Naive thymus-derived CD4-positive, alpha-beta T cell (primary cell): ENCODE data around the gene PLA2G15. TPM values are rescaled to one million over a fixed set of nuclear protein-coding genes. Genes with fewer than 3 reads are reported as not detected.

ENCODE experiments used
- ATAC-seq: fragments of 150-1000 bp; cut with Tn5 transposase; 2 replicates; pipeline ENCODE4 v1.10.0; 2021; ENCODE audit warnings: mild to moderate bottlenecking, moderate library complexity
- CTCF ChIA-PET: fragments of 350-600 bp; sonication (Branson Sonifier 250); formaldehyde crosslinking; loops from one replicate; lab custom pipeline; 2021; ENCODE audit warnings: antibody characterized with exemption; lab: Charles Lee
- POLR2A ChIA-PET: fragments of 350-600 bp; sonication (Branson Sonifier 250); formaldehyde crosslinking; loops from one replicate; lab custom pipeline; 2021; ENCODE audit warnings: antibody characterized with exemption, inconsistent platforms; lab: Charles Lee
- DNase-seq, 9 donors: peaks; one replicate each; pipeline versions ENCODE4 v3.0.0 to v3.0.0-alpha.2; 2020 to 2022; ENCODE audit warnings: mixed read lengths in 1 of 9
- H3K27ac ChIP-seq: one replicate; pipeline ENCODE4 v1.7.0; 2013; ENCODE audit warnings: mild to moderate bottlenecking, low read depth, low read length, moderate library complexity
- H3K27me3 ChIP-seq, 2 donors: one replicate each; pipeline ENCODE4 v1.7.0; 2013; ENCODE audit warnings: low read length in 2 of 2, mild to moderate bottlenecking in 2 of 2, moderate library complexity in 2 of 2; ENCODE audit not compliant: control insufficient read depth in 2 of 2, insufficient read depth in 2 of 2
- H3K36me3 ChIP-seq, 3 experiments: 1 replicate in 2 of 3; 2 replicates in 1 of 3; pipeline ENCODE4 v1.7.0; 2013; ENCODE audit warnings: low read length in 3 of 3, mild to moderate bottlenecking in 3 of 3, moderate library complexity in 1 of 3; ENCODE audit not compliant: insufficient read depth in 3 of 3, control insufficient read depth in 2 of 3
- H3K4me1 ChIP-seq, 2 donors: one replicate each; pipeline ENCODE4 v1.7.0; 2013; ENCODE audit warnings: low read length in 2 of 2, mild to moderate bottlenecking in 2 of 2, moderate library complexity in 1 of 2; ENCODE audit not compliant: control insufficient read depth in 2 of 2, insufficient read depth in 2 of 2
- H3K4me3 ChIP-seq: 2 replicates; pipeline ENCODE4 v1.7.0; 2013; ENCODE audit warnings: mild to moderate bottlenecking, low read length
- H3K9me3 ChIP-seq, 3 experiments: 1 replicate in 2 of 3; 2 replicates in 1 of 3; pipeline ENCODE4 v1.7.0; 2013; ENCODE audit warnings: low read length in 3 of 3; ENCODE audit not compliant: control insufficient read depth in 2 of 3
- H3K27ac Mint-ChIP-seq, 9 donors: one replicate each; pipeline ENCODE4 v1.8.0; 2020 to 2022; ENCODE audit warnings: mixed read lengths in 9 of 9, mild to moderate bottlenecking in 8 of 9, moderate library complexity in 5 of 9, inconsistent platforms in 2 of 9
- H3K27me3 Mint-ChIP-seq, 5 donors: one replicate each; pipeline ENCODE4 v1.8.0; 2021 to 2022; ENCODE audit warnings: mixed read lengths in 5 of 5, mild to moderate bottlenecking in 1 of 5
- H3K36me3 Mint-ChIP-seq, 5 donors: one replicate each; pipeline ENCODE4 v1.8.0; 2020 to 2022; ENCODE audit warnings: mixed read lengths in 5 of 5, mild to moderate bottlenecking in 3 of 5, inconsistent platforms in 1 of 5
- H3K4me1 Mint-ChIP-seq, 7 donors: one replicate each; pipeline ENCODE4 v1.8.0; 2020 to 2022; ENCODE audit warnings: mixed read lengths in 7 of 7, mild to moderate bottlenecking in 3 of 7, inconsistent platforms in 1 of 7
- H3K4me3 Mint-ChIP-seq, 10 donors: one replicate each; pipeline ENCODE4 v1.8.0; 2020 to 2022; ENCODE audit warnings: mild to moderate bottlenecking in 10 of 10, mixed read lengths in 10 of 10, moderate library complexity in 6 of 10, inconsistent platforms in 2 of 10
- H3K9me3 Mint-ChIP-seq, 11 donors: one replicate each; pipeline ENCODE4 v1.8.0; 2020 to 2022; ENCODE audit warnings: mixed read lengths in 11 of 11, mild to moderate bottlenecking in 4 of 11, inconsistent platforms in 1 of 11, moderate library complexity in 1 of 11
- intact Hi-C, 2 donors: fragments of 100-400 bp; cut with micrococcal nuclease; formaldehyde crosslinking; loops; one replicate each; pipeline ENCODE4 v1.15.1; 2023
- polyA plus RNA-seq, 2 donors: library from polyadenylated mRNA; unstranded; fragments of 300-500 nt; fragmentation: Illumina TruSeq; gene quantifications; one replicate each; pipeline ENCODE4 v1.2.3, GENCODE V29; 2021
- total RNA-seq, 6 experiments: library from RNA in 5 of 6; stranded (reverse) in 5 of 6; gene quantifications; 1 replicate in 5 of 6; 2 replicates in 1 of 6; pipeline ENCODE4 v1.2.3 and lab custom pipeline; 2021 to 2026

Gene PLA2G15
- total and polyA plus RNA-seq, 7 experiments from 2014 or later = 6.8 to 16.8 (median 9.9) TPM

- DNase-seq (no peak), ATAC-seq (no peak)
- Mint-ChIP-seq H3K9me3 (peaks cover 0 to 3% (median 0%) of the 10 kb centered on the region in 11 donors), H3K4me1 (peaks cover 26 to 43% (median 35%) of the 10 kb centered on the region in 7 donors), H3K4me3 (peak overlapping the region in 1 of 10 donors; percentile 1), H3K27ac (peak overlapping the region in 7 of 9 donors; percentile 23 to 81 (median 52)), H3K36me3 (peaks cover 0 to 6% (median 4%) of the 10 kb centered on the region in 5 donors), H3K27me3 (peaks cover 0 to 13% (median 0%) of the 10 kb centered on the region in 5 donors)
- ChIA-PET POLR2A (no interaction called here), CTCF (interaction anchor here (0.6 to 0.7 kb wide), 3 partner anchors 44 to 115 kb away, joined by 3 to 4 read pairs (median 3); no protein-coding TSS in a partner anchor)
- H3K4me1 ChIP-seq = peaks cover 6 to 16% of the 10 kb centered on the region in 2 donors
- H3K36me3 ChIP-seq = peaks cover 0 to 20% (median 0%) of the 10 kb centered on the region in 3 experiments
- no peak overlapping the region for H3K4me3 ChIP-seq
- H3K27me3 ChIP-seq = no peaks in the 10 kb centered on the region
- H3K27ac ChIP-seq = peak overlapping the region; percentile 11
- intact Hi-C loops = loop anchor here in 1 of 2 donors (10.0 kb wide), 1 partner anchor 569 kb away; the partner anchor contains the start of genes ACD, C16orf86, ENKD1 and PARD6A
- H3K9me3 ChIP-seq = no peaks in the 10 kb centered on the region
Measured at GRCh38 chr16:68233835-68234187, 11.4 kb upstream of the PLA2G15 start.

GRCh38 chr16:68234188-68235107, 10.7 kb upstream of the PLA2G15 start:
- H3K27me3 Mint-ChIP-seq = peaks cover 0 to 13% (median 0%) of the 10 kb centered on the region in 5 donors
- H3K36me3 Mint-ChIP-seq = peaks cover 0 to 2% (median under 1%) of the 10 kb centered on the region in 5 donors
- peak overlapping the region in 9 of 10 donors; percentile 24 to 93 (median 54) for H3K4me3 Mint-ChIP-seq
- ATAC-seq (no peak), DNase-seq (peak in 1 of 9 donors; percentile 26)
- Histone ChIP-seq H3K9me3 (no peaks in the 10 kb centered on the region), H3K27ac (peak overlapping the region; percentile 11), H3K4me3 (no peak overlapping the region), H3K36me3 (peaks cover 0 to 20% (median 0%) of the 10 kb centered on the region in 3 experiments), H3K4me1 (peaks cover 6 to 10% of the 10 kb centered on the region in 2 donors), H3K27me3 (no peaks in the 10 kb centered on the region)
- peaks cover 0 to 5% (median 0%) of the 10 kb centered on the region in 11 donors for H3K9me3 Mint-ChIP-seq
- H3K27ac Mint-ChIP-seq = peak overlapping the region; percentile 9 to 84 (median 79)
- intact Hi-C loops = loop anchor here (5.0 to 10.0 kb wide), 4 partner anchors 288 to 570 kb away; partner anchors contain the start of genes ACD (in 1 of the 2), C16orf86 (in 1 of the 2), ENKD1 (in 1 of the 2) and PARD6A (in 1 of the 2)
- peaks cover 26 to 40% (median 32%) of the 10 kb centered on the region in 7 donors for H3K4me1 Mint-ChIP-seq
- POLR2A ChIA-PET = interaction anchor here (0.8 kb wide), 1 partner anchor 18 kb away, joined by 4 read pairs; no protein-coding TSS in a partner anchor
- CTCF ChIA-PET = interaction anchor here (0.6 to 1.0 kb wide), 4 partner anchors 45 to 231 kb away, joined by 3 to 4 read pairs (median 3); no protein-coding TSS in a partner anchor

GRCh38 chr16:68235108-68235886, 9.9 kb upstream of the PLA2G15 start:
- intact Hi-C loops = loop anchor here (5.0 to 10.0 kb wide), 4 partner anchors 287 to 570 kb away; partner anchors contain the start of genes ACD (in 1 of the 2), C16orf86 (in 1 of the 2), ENKD1 (in 1 of the 2) and PARD6A (in 1 of the 2)
- H3K36me3 Mint-ChIP-seq = peaks cover 0 to 2% (median 0%) of the 10 kb centered on the region in 5 donors

GRCh38 chr16:68235887-68236136, 9.4 kb upstream of the PLA2G15 start, which contains the start of gene ESRP2:
Gene ESRP2 (minus strand): TSS chr16:68236127. CDS start chr16:68236045, 82 bp downstream.
- Histone ChIP-seq H3K27me3 (no peaks in the 10 kb centered on the region), H3K9me3 (no peaks in the 10 kb centered on the region), H3K36me3 (peaks cover 0 to 7% (median 0%) of the 10 kb centered on the region in 3 experiments), H3K27ac (peak within 1 kb of the TSS; percentile 67), H3K4me3 (peak within 1 kb of the TSS; percentile 91), H3K4me1 (peaks cover 6 to 10% of the 10 kb centered on the region in 2 donors)
- H3K9me3 Mint-ChIP-seq = peaks cover 0 to 5% (median 0%) of the 10 kb centered on the region in 11 donors
- no peak for ATAC-seq
- CTCF ChIA-PET = no interaction called here
- peaks cover 0 to 2% (median 0%) of the 10 kb centered on the region in 5 donors for H3K36me3 Mint-ChIP-seq
- H3K27me3 Mint-ChIP-seq = peaks cover 0 to 13% (median 0%) of the 10 kb centered on the region in 5 donors
- H3K4me1 Mint-ChIP-seq = peaks cover 23 to 45% (median 34%) of the 10 kb centered on the region in 7 donors
- H3K27ac Mint-ChIP-seq = peak within 1 kb of the TSS; percentile 9 to 95 (median 89)
- POLR2A ChIA-PET = interaction anchor here (1.0 to 1.7 kb wide), 2 partner anchors 81 to 151 kb away, joined by 5 to 9 read pairs; partner anchors contain the start of gene NFATC3
- intact Hi-C loops = loop anchor here (2.0 to 10.0 kb wide), 8 partner anchors 25 to 571 kb away; partner anchors contain the start of genes ACD (in 1 of the 2), C16orf86 (in 1 of the 2), ENKD1 (in 1 of the 2) and NFATC3 (in 1 of the 2)
- DNase-seq = no peak
- peak within 1 kb of the TSS; percentile 90 to 99 (median 96) for H3K4me3 Mint-ChIP-seq

More at GRCh38 chr16:68235108-68235886, 9.9 kb upstream of the PLA2G15 start:
- ChIA-PET POLR2A (interaction anchor here (0.8 to 1.7 kb wide), 3 partner anchors 19 to 150 kb away, joined by 4 to 9 read pairs (median 5); partner anchors contain the start of gene NFATC3), CTCF (interaction anchor here (1.0 kb wide), 1 partner anchor 232 kb away, joined by 3 read pairs; no protein-coding TSS in a partner anchor)
- H3K27me3 Mint-ChIP-seq = peaks cover 0 to 13% (median 0%) of the 10 kb centered on the region in 5 donors
- Histone ChIP-seq H3K4me3 (no peak overlapping the region), H3K36me3 (peaks cover 0 to 12% (median 0%) of the 10 kb centered on the region in 3 experiments), H3K27me3 (no peaks in the 10 kb centered on the region), H3K4me1 (peaks cover 6 to 10% of the 10 kb centered on the region in 2 donors), H3K27ac (peak overlapping the region; percentile 67), H3K9me3 (no peaks in the 10 kb centered on the region)
- peaks cover 0 to 5% (median 0%) of the 10 kb centered on the region in 11 donors for H3K9me3 Mint-ChIP-seq
- H3K4me3 Mint-ChIP-seq = peak overlapping the region in 8 of 10 donors; percentile 44 to 93 (median 53)
- peak in 2 of 9 donors; percentile 29 to 30 for DNase-seq
- peak overlapping the region in 8 of 9 donors; percentile 9 to 83 (median 59) for H3K27ac Mint-ChIP-seq
- ATAC-seq = no peak
- H3K4me1 Mint-ChIP-seq = peaks cover 23 to 45% (median 34%) of the 10 kb centered on the region in 7 donors

- peak; percentile 9 for ATAC-seq
- intact Hi-C loops = loop anchor here (2.0 to 10.0 kb wide), 8 partner anchors 25 to 571 kb away; partner anchors contain the start of genes ACD (in 1 of the 2), C16orf86 (in 1 of the 2), ENKD1 (in 1 of the 2) and NFATC3 (in 1 of the 2)
Measured at GRCh38 chr16:68236137-68236825, 8.9 kb upstream of the PLA2G15 start.

More at GRCh38 chr16:68236137-68236825, 8.9 kb upstream of the PLA2G15 start:
- peaks cover 6 to 10% of the 10 kb centered on the region in 2 donors for H3K4me1 ChIP-seq
- peaks cover 0 to 13% (median 0%) of the 10 kb centered on the region in 5 donors for H3K27me3 Mint-ChIP-seq
- peak overlapping the region; percentile 67 for H3K27ac ChIP-seq
- peaks cover 0 to 2% (median 0%) of the 10 kb centered on the region in 3 experiments for H3K36me3 ChIP-seq
- peaks cover 23 to 45% (median 34%) of the 10 kb centered on the region in 7 donors for H3K4me1 Mint-ChIP-seq
- POLR2A ChIA-PET = interaction anchor here (0.8 to 2.3 kb wide), 10 partner anchors 9 to 300 kb away, joined by 3 to 9 read pairs (median 5); partner anchors contain the start of gene NFATC3
- H3K9me3 ChIP-seq = no peaks in the 10 kb centered on the region
- CTCF ChIA-PET = interaction anchor here (0.6 to 1.2 kb wide), 2 partner anchors 19 to 197 kb away, joined by 3 read pairs; no protein-coding TSS in a partner anchor
- H3K27ac Mint-ChIP-seq = peak overlapping the region in 8 of 9 donors; percentile 69 to 95 (median 90)
- peaks cover 0 to 2% (median 0%) of the 10 kb centered on the region in 5 donors for H3K36me3 Mint-ChIP-seq
- DNase-seq = peak in 6 of 9 donors; percentile 30 to 49 (median 32)
- no peaks in the 10 kb centered on the region for H3K27me3 ChIP-seq
- H3K9me3 Mint-ChIP-seq = peaks cover 0 to 5% (median 0%) of the 10 kb centered on the region in 11 donors
- peak overlapping the region; percentile 91 for H3K4me3 ChIP-seq
- H3K4me3 Mint-ChIP-seq = peak overlapping the region; percentile 90 to 99 (median 96)
